Measurements from ENCODE around the gene PDE10A.

DNA sequence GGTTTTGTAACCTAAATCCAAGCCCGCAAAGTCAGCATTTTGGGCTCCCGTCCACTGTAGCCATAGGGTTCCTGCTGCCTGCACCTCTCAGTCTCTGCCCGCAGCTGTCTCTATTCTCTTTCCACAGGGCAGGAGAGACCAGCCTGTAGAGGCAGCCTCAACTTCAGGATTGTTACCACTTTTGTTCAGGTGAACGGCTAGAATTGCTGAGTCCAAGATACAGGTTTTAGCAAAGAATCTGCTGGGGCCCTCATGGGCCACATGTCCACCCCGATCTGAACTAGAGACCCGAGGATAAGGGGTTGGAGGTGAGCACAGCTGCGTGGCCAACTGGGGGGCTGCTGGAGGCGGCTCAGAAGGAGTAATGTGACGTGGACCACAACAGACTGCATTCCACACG lies 215.9 kb downstream of the PDE10A start:
- TF ChIP-seq GATA2 (IDR thresholded peaks at IDR 0.05; ENCODE audit: low read depth, low read length) (no peak), GATA3 (IDR thresholded peaks at IDR 0.05; ENCODE audit: low read depth, low read length) (no peak)

All from SH-SY5Y (cell line).